ENCODE data around the gene SORCS1. TPM values are rescaled to one million over a fixed set of nuclear protein-coding genes. Genes with fewer than 3 reads are reported as not detected.

Gene SORCS1
- total and polyA plus RNA-seq, 2 of the 13 experiments (the other 11 are each of a cell fraction or from before 2014, with no cell fraction given), result not detected

DNA sequence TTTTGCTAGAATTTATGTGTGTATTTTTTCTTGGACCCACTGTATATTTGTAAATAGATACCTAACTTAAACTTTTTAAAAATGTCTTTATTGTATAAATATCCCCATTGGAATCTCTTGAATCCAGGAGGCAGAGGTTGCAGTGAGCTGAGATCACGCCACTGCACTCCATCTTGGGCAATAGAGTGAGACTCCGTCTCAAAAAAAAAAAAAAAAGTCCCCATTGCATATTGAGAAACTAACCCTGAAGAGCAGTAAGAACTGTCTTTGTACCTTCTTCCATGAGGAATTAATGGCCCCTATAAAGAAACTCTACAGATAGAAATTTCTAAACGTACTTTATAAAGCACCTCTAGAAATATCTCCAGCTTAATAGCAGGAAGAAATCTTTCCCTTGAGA is 504.0 kb downstream of the SORCS1 start (continued):
- TF ChIP-seq, protein P1, sequence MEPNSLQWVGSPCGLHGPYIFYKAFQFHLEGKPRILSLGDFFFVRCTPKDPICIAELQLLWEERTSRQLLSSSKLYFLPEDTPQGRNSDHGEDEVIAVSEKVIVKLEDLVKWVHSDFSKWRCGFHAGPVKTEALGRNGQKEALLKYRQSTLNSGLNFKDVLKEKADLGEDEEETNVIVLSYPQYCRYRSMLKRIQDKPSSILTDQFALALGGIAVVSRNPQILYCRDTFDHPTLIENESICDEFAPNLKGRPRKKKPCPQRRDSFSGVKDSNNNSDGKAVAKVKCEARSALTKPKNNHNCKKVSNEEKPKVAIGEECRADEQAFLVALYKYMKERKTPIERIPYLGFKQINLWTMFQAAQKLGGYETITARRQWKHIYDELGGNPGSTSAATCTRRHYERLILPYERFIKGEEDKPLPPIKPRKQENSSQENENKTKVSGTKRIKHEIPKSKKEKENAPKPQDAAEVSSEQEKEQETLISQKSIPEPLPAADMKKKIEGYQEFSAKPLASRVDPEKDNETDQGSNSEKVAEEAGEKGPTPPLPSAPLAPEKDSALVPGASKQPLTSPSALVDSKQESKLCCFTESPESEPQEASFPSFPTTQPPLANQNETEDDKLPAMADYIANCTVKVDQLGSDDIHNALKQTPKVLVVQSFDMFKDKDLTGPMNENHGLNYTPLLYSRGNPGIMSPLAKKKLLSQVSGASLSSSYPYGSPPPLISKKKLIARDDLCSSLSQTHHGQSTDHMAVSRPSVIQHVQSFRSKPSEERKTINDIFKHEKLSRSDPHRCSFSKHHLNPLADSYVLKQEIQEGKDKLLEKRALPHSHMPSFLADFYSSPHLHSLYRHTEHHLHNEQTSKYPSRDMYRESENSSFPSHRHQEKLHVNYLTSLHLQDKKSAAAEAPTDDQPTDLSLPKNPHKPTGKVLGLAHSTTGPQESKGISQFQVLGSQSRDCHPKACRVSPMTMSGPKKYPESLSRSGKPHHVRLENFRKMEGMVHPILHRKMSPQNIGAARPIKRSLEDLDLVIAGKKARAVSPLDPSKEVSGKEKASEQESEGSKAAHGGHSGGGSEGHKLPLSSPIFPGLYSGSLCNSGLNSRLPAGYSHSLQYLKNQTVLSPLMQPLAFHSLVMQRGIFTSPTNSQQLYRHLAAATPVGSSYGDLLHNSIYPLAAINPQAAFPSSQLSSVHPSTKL (CRISPR knock-in tag; IDR thresholded peaks at IDR 0.05), result no peak
- TF ChIP-seq ZMYM3 (CRISPR knock-in tag; IDR thresholded peaks at IDR 0.05) (no peak), SRSF4 (IDR thresholded peaks at IDR 0.05; ENCODE audit: low read depth, low read length, poor library complexity, severe bottlenecking) (no peak), ZNF180 (CRISPR knock-in tag; IDR thresholded peaks at IDR 0.05; ENCODE audit: borderline replicate concordance, low read depth) (no peak)

- ChIA-PET CTCF (ENCODE audit: low intra/inter-chr PET ratio, low total read pairs) (no interaction called here), POLR2A (no interaction called here)
- 13% methylated on average over 3 of the region's 3 CpGs for WGBS (ENCODE audit: low lambda C conversion rate)
- no peak for ATAC-seq
- no peaks in the 10 kb centered on the region for H3K36me3 ChIP-seq (replicated peaks in 1 of 2; ENCODE audit: control insufficient read depth in 1 of 2, insufficient read depth in 2 of 2, low read length in 2 of 2)
- TF ChIP-seq FOXC1 (CRISPR knock-in tag; IDR thresholded peaks at IDR 0.05; ENCODE audit: borderline replicate concordance) (no peak), PCBP1 (IDR thresholded peaks at IDR 0.05; ENCODE audit: borderline replicate concordance, low read depth, low read length) (no peak), POLR2A (IDR thresholded peaks at IDR 0.05; ENCODE audit: insufficient read depth in 1 of 2, low read depth in 2 of 2, low read length in 2 of 2) (no peak), ZNF773 (CRISPR knock-in tag; IDR thresholded peaks at IDR 0.05; ENCODE audit: borderline replicate concordance) (no peak), ZBTB1 (CRISPR knock-in tag; IDR thresholded peaks at IDR 0.05; ENCODE audit: borderline replicate concordance) (no peak), MYNN (CRISPR knock-in tag; IDR thresholded peaks at IDR 0.05; ENCODE audit: low read depth) (no peak)
- in situ Hi-C loops (cut with HindIII; ENCODE audit: extremely low pct_ligation_motif_present, low pct_unique_long_range_greater_than_20kb) (no loop called here), intact Hi-C loops (cut with micrococcal nuclease; ENCODE audit: unreplicated experiment) (no loop called here)
- FAIRE-seq, result no peak
- H4K20me1 ChIP-seq (ENCODE audit: insufficient read depth, low read length), result no peaks in the 10 kb centered on the region
- no peaks in the 10 kb centered on the region for H3K9me3 ChIP-seq (ENCODE audit: low read length)
- H3K27me3 ChIP-seq (ENCODE audit: control insufficient read depth in 1 of 2, insufficient read depth in 2 of 2, low read length in 2 of 2), result no peaks in the 10 kb centered on the region
- DNase-seq (ENCODE audit: low spot score), result no peak
- H2AFZ ChIP-seq (ENCODE audit: low read length), result no peak overlapping the region
- H3K9ac ChIP-seq (ENCODE audit: insufficient read depth, low read depth, low read length), result no peak overlapping the region
- no peak overlapping the region for H3K4me3 ChIP-seq (replicated peaks in 1 of 3; ENCODE audit: insufficient read depth in 1 of 3, low read depth in 2 of 3, low read length in 3 of 3)
- BruUV-seq (replicated peaks), result no TSS peak
- H3K27ac ChIP-seq (ENCODE audit: extremely low read length, insufficient read depth, low read length), result no peak overlapping the region
- no peaks in the 10 kb centered on the region for H3K79me2 ChIP-seq (ENCODE audit: insufficient read depth, low read length)
- H3K4me2 ChIP-seq (ENCODE audit: low read depth, low read length), result no peak overlapping the region
- H3K4me1 ChIP-seq (ENCODE audit: insufficient read depth, low read length), result no peaks in the 10 kb centered on the region
These were observed 508.9 kb downstream of the SORCS1 start for GRCh38 chr10:106655636-106656035.

All from HepG2 (cell line).